ENCODE results near the gene FNTB. TPM values are rescaled to one million over a fixed set of nuclear protein-coding genes. Genes with fewer than 3 reads are reported as not detected.

FNTB gene
- polyA plus RNA-seq, 1 experiment: 17.3 TPM

DNA sequence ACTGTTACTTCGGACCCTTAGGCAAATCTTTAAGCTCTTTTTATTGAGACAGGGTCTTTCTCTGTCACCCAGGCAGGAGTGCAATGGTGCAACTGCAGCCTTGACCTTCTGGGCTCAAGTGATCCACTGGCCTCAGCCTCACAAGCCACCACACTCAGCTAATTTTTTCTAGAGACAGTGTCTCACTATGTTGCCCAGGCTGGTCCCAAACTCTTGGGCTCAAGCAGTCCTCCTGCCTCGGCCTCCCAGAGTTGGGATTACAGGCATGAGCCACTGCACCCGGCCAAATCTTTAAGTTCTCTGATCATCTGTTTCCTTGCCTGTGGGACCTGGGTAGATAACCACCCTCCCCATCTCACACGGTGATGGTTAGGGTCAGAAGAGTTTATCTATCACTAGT lies 41.8 kb upstream of the FNTB start:
- CTCF ChIA-PET: no interaction called here
- TF ChIP-seq CTCF (IDR thresholded peaks at IDR 0.05; ENCODE audit: low read depth, low read length): no peak
- DNase-seq (ENCODE audit: low read depth, low spot score): no peak
- no peaks in the 10 kb centered on the region for H3K9me3 ChIP-seq (ENCODE audit: control insufficient read depth, insufficient read depth, low read length)
- no peak overlapping the region for H3K4me3 ChIP-seq (ENCODE audit: low read depth, low read length)
- H3K27ac ChIP-seq (ENCODE audit: low read depth, low read length): no peak overlapping the region
- POLR2A ChIA-PET: no interaction called here
- H3K27me3 ChIP-seq (ENCODE audit: control insufficient read depth, insufficient read depth, low read length): no peaks in the 10 kb centered on the region

GRCh38 chr14:64945431-64946178 lies 41.1 kb upstream of the FNTB start:
- H3K4me3 ChIP-seq (ENCODE audit: low read depth, low read length): no peak overlapping the region
- DNase-seq (ENCODE audit: low read depth, low spot score): no peak
- H3K27ac ChIP-seq (ENCODE audit: low read depth, low read length): no peak overlapping the region
- ChIA-PET POLR2A (no interaction called here), CTCF (no interaction called here)
- H3K27me3 ChIP-seq (ENCODE audit: control insufficient read depth, insufficient read depth, low read length): no peaks in the 10 kb centered on the region
- H3K9me3 ChIP-seq (ENCODE audit: control insufficient read depth, insufficient read depth, low read length): no peaks in the 10 kb centered on the region
- no peak for TF ChIP-seq CTCF (IDR thresholded peaks at IDR 0.05; ENCODE audit: low read depth, low read length)

- no peak for DNase-seq (ENCODE audit: low read depth, low spot score)
- no peak for TF ChIP-seq CTCF (IDR thresholded peaks at IDR 0.05; ENCODE audit: low read depth, low read length)
- no peaks in the 10 kb centered on the region for H3K9me3 ChIP-seq (ENCODE audit: control insufficient read depth, insufficient read depth, low read length)
- ChIA-PET CTCF (no interaction called here), POLR2A (no interaction called here)
- H3K4me3 ChIP-seq (ENCODE audit: low read depth, low read length): no peak overlapping the region
- H3K27me3 ChIP-seq (ENCODE audit: control insufficient read depth, insufficient read depth, low read length): no peaks in the 10 kb centered on the region
- H3K27ac ChIP-seq (ENCODE audit: low read depth, low read length): peak overlapping the region; percentile 39
These were observed 40.2 kb upstream of the FNTB start for GRCh38 chr14:64946310-64947045.

DNA sequence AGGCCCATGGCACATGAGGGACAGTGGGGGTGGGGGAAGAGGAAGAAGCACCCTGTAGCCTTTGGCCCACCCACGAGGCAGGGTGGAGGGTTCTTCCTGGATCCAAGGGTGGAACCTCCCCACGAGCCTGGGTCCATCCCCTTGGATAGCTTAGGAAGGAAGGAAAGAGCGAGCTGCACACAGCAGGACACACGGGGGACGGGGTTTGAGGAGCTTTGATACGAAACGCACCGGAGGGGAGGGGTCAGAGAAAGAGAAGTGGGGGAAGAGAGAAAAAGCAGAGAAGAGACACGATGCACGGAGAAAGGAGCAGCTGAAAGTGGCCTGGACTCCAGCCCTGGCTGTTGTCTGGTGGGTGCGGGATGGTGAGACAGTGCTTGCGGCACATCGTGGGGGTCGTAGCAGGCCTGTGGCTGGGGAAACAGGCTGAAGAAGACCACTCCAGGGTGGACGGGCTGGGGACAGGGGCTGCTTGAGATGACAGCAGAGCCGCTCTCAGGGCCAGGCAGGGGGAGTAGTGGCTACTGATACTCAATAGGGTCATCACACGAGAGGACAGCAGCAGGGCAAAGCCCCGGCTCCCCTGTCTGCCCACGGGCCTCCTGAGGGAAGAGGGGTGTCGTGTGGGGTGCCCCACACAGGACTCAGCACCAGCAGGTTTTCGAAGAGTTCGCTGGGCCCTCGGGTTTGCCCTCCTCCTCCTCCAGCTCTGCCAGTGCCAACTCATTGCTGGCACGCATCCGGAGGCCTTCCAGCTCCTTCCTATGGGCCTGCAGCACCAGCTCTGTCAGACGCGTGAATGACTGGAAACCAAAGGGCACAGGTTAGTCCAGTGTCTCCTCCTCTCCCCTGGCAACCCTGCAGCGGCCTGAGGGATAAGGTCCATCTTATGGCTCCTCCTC lies 38.7 kb upstream of the FNTB start:
- TF ChIP-seq CTCF (IDR thresholded peaks at IDR 0.05; ENCODE audit: low read depth, low read length): no peak
- POLR2A ChIA-PET: no interaction called here
- CTCF ChIA-PET: no interaction called here
- Histone ChIP-seq H3K9me3 (ENCODE audit: control insufficient read depth, insufficient read depth, low read length) (no peaks in the 10 kb centered on the region), H3K27ac (ENCODE audit: low read depth, low read length) (no peak overlapping the region), H3K27me3 (ENCODE audit: control insufficient read depth, insufficient read depth, low read length) (no peaks in the 10 kb centered on the region), H3K4me3 (ENCODE audit: low read depth, low read length) (no peak overlapping the region)
- DNase-seq (ENCODE audit: low read depth, low spot score): no peak
